NCI-H82 (cell line): ENCODE measurements around the gene HIGD1A.

Experiments used
- DNase-seq: peaks from one replicate; lab custom pipeline; 2025; lab: John Stamatoyannopoulos, UW

The HIGD1A gene

GRCh38 chr3:42804106-42804830 lies at the start of gene HIGD1A:
TSS of gene HIGD1A (minus strand) at chr3:42804490. CDS start at chr3:42794253, 10,237 bp downstream.
- peak; percentile 95 for DNase-seq

- no peak for DNase-seq
Measured at GRCh38 chr3:42853739-42854302, 49.5 kb upstream of the HIGD1A start.

- DNase-seq: no peak
Measured at GRCh38 chr3:42853056-42853455, 48.8 kb upstream of the HIGD1A start.

- DNase-seq: no peak
Measured at GRCh38 chr3:42852441-42852840, 48.2 kb upstream of the HIGD1A start.

GRCh38 chr3:42851228-42851834 lies 47.0 kb upstream of the HIGD1A start:
- no peak for DNase-seq

GRCh38 chr3:42850263-42850662 lies 46.0 kb upstream of the HIGD1A start:
- no peak for DNase-seq

GRCh38 chr3:42849017-42849416 lies 44.7 kb upstream of the HIGD1A start:
- no peak for DNase-seq

GRCh38 chr3:42847731-42848130 lies 43.4 kb upstream of the HIGD1A start:
- peak; percentile 91 for DNase-seq

- DNase-seq: peak; percentile 51
Measured at GRCh38 chr3:42846685-42847522, 42.6 kb upstream of the HIGD1A start.

GRCh38 chr3:42844815-42845214 lies 40.5 kb upstream of the HIGD1A start:
- no peak for DNase-seq

GRCh38 chr3:42844412-42844713 lies 40.1 kb upstream of the HIGD1A start:
- no peak for DNase-seq

- DNase-seq: no peak
Measured at GRCh38 chr3:42843713-42844411, 39.6 kb upstream of the HIGD1A start.

- DNase-seq: no peak
Measured at GRCh38 chr3:42841332-42841731, 37.0 kb upstream of the HIGD1A start.

GRCh38 chr3:42839616-42840015 lies 35.3 kb upstream of the HIGD1A start:
- DNase-seq: peak; percentile 73

GRCh38 chr3:42838571-42838970 lies 34.3 kb upstream of the HIGD1A start:
- no peak for DNase-seq

GRCh38 chr3:42836150-42837123 lies 32.1 kb upstream of the HIGD1A start:
- DNase-seq: no peak

- DNase-seq: peak; percentile 83
Measured at GRCh38 chr3:42831321-42831713, 27.0 kb upstream of the HIGD1A start.

GRCh38 chr3:42830437-42831320 lies 26.4 kb upstream of the HIGD1A start:
- DNase-seq: peak; percentile 67

GRCh38 chr3:42829628-42830436 lies 25.5 kb upstream of the HIGD1A start:
- no peak for DNase-seq
